GM19193 (cell line): Measurements from ENCODE around the gene SCIN.

Experiments
- POLR2A ChIP-seq: IDR thresholded peaks from 4 replicates; pipeline ENCODE4 v1.6.1; 2011; ENCODE audit not compliant: insufficient read depth, insufficient read length; ENCODE audit errors: extremely low read depth

The SCIN gene

GRCh38 chr7:12570534-12571461 lies at the start of gene SCIN:
SCIN (plus strand) TSS chr7:12570720; CDS start chr7:12570787, 67 bp downstream.
- no peak for TF ChIP-seq POLR2A

GRCh38 chr7:12524794-12525386 lies 45.6 kb upstream of the SCIN start:
- TF ChIP-seq POLR2A = no peak

GRCh38 chr7:12529971-12530710 lies 40.4 kb upstream of the SCIN start:
- TF ChIP-seq POLR2A = no peak

DNA sequence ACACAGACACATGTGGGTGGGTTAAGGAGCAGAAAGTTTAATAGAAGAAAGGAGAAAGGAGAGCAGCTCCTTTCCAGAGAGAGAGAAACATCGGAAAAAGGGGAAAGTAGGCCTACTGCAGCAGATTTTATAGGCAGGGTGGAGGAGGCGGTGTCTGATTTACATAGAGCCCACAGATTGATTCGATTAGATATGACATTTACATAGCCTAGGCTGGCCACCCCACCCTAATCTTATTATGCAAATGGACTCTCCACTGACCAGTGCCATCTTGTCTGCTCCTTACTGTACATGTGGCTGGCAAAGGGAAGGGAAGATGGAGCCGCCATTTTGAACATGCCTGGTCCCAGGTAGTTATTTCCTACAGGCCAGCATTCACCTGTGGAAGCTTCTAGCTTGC lies 38.7 kb upstream of the SCIN start:
- no peak for TF ChIP-seq POLR2A

- TF ChIP-seq POLR2A = no peak
Measured at GRCh38 chr7:12534046-12534445, 36.5 kb upstream of the SCIN start.

- TF ChIP-seq POLR2A = no peak
Measured at GRCh38 chr7:12539681-12540080, 30.8 kb upstream of the SCIN start.

DNA sequence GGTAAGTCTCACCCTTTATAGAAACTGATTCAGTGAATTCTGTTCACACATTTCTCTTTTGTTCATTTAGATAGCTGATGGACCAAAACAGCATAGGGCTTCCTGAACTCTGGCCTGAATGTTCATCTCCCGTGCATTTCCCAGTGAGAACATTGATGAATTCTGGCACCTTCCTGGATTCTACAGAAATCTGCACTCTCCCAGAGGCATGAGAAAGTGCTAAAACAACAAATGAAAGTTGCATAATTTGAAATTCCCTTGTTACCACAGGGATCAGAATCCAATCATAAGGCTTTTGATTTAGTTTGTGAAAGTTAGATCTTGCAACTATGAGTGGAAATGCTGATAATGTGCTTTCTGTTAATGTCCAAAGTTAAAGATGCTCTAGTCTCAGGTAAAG lies 29.7 kb upstream of the SCIN start:
- no peak for TF ChIP-seq POLR2A

DNA sequence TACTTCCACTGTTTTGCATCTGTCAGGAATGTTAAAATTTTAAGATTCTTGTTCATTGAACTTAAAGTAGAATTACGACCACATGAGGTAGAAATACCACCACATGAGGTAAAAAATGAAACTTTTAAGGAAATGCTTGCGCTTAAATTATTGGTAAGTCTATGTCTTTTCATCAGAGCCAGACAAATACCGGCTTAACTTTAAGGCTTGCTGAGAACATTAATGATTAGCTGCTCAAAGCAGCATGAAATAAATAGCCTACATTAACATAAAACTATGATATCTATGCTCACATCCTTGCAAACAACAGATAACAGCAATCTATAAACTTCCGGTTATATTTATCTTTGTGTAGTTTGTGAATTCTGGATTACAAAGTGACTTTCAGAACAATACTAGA lies 26.9 kb upstream of the SCIN start:
- no peak for TF ChIP-seq POLR2A

- TF ChIP-seq POLR2A = no peak
Measured at GRCh38 chr7:12549106-12549505, 21.4 kb upstream of the SCIN start.

DNA sequence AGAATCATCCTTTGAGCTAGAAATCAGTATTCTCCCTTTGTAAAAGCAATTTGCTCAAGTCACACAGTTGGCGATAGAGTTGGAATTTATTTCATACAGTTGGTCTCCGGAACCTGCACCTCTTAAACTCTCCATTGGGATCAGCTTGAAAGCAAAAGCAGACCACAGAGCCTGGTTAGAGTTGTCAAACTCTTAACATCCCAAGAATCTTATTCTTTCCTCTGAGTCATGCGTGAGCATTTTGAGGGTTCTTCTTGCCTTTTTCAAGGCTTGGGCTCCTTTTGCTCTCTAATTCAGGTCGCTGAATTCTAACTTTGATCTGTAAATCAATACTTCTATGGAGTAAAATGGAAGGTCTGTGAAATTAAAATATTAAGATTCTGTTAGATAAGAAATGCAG lies 19.6 kb upstream of the SCIN start:
- TF ChIP-seq POLR2A = no peak

GRCh38 chr7:12552876-12553275 lies 17.6 kb upstream of the SCIN start:
- TF ChIP-seq POLR2A = no peak

- TF ChIP-seq POLR2A = no peak
Measured at GRCh38 chr7:12553416-12553815, 17.1 kb upstream of the SCIN start.

- no peak for TF ChIP-seq POLR2A
Measured at GRCh38 chr7:12554351-12554750, 16.2 kb upstream of the SCIN start.

DNA sequence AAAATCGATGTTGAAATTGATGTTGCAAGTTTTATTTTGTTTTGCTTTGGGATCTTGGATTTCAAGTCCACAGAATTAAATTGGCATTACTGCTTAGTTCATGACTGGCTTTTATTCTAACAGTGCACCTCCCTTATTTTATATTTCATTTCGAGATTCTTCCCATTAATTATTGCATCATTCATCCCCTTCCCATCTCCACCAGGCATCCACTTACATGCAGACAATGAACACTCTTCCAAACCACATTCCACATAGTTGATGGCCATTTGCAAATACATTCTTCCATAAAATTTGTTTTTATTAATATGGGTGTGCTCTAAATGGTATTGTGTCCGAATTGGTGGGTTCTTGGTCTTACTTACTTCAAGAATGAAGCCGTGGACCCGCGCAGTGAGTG lies 15.6 kb upstream of the SCIN start:
- no peak for TF ChIP-seq POLR2A

DNA sequence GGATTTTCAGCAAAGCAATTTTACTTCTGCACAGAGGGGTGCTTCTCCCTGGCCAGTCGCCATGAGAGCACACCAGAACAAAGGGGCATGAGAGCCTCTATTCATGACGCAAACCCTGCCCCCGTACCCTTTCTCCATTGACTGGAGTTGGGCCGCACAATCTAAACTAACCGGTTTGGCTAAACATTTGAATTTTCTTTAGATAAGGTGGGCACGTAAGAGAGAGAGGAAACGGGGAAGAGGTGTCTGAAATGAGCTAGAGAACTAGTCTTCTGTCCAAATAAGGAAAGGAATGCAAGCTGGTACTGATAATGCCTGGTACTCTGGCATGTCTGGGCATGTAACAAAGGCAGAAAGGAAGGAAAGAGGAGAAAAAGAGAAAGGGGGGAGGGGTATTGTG lies 13.2 kb upstream of the SCIN start:
- no peak for TF ChIP-seq POLR2A
